Measurements from ENCODE around the gene RFX2.

RFX2 gene

GRCh38 chr19:6103894-6104293 lies 6.4 kb downstream of the RFX2 start:
- no peak for DNase-seq (ENCODE audit: low read depth)

GRCh38 chr19:6103217-6103644 lies 7.1 kb downstream of the RFX2 start:
- DNase-seq (ENCODE audit: low read depth): peak; percentile 95

- DNase-seq (ENCODE audit: low read depth): no peak
Measured at GRCh38 chr19:6101991-6102390, 8.3 kb downstream of the RFX2 start.

GRCh38 chr19:6101291-6101825 lies 8.9 kb downstream of the RFX2 start:
- DNase-seq (ENCODE audit: low read depth): no peak

- no peak for DNase-seq (ENCODE audit: low read depth)
Measured at GRCh38 chr19:6100284-6100915, 9.9 kb downstream of the RFX2 start.

GRCh38 chr19:6099599-6099998 lies 10.7 kb downstream of the RFX2 start:
- no peak for DNase-seq (ENCODE audit: low read depth)

GRCh38 chr19:6099033-6099432 lies 11.3 kb downstream of the RFX2 start:
- DNase-seq (ENCODE audit: low read depth): no peak

GRCh38 chr19:6098574-6098973 lies 11.7 kb downstream of the RFX2 start:
- DNase-seq (ENCODE audit: low read depth): no peak

- DNase-seq (ENCODE audit: low read depth): no peak
Measured at GRCh38 chr19:6097911-6098310, 12.4 kb downstream of the RFX2 start.

GRCh38 chr19:6095760-6096159 lies 14.5 kb downstream of the RFX2 start:
- no peak for DNase-seq (ENCODE audit: low read depth)

GRCh38 chr19:6092329-6093286 lies 17.7 kb downstream of the RFX2 start:
- DNase-seq (ENCODE audit: low read depth): peak; percentile 87

- no peak for DNase-seq (ENCODE audit: low read depth)
Measured at GRCh38 chr19:6091771-6092291, 18.5 kb downstream of the RFX2 start.

- DNase-seq (ENCODE audit: low read depth): no peak
Measured at GRCh38 chr19:6090634-6091033, 19.7 kb downstream of the RFX2 start.

- DNase-seq (ENCODE audit: low read depth): no peak
Measured at GRCh38 chr19:6088602-6089049, 21.7 kb downstream of the RFX2 start.

- DNase-seq (ENCODE audit: low read depth): no peak
Measured at GRCh38 chr19:6087074-6087571, 23.2 kb downstream of the RFX2 start.

- peak; percentile 75 for DNase-seq (ENCODE audit: low read depth)
Measured at GRCh38 chr19:6086068-6086788, 24.1 kb downstream of the RFX2 start.

GRCh38 chr19:6084821-6085220 lies 25.5 kb downstream of the RFX2 start:
- DNase-seq (ENCODE audit: low read depth): no peak

- no peak for DNase-seq (ENCODE audit: low read depth)
Measured at GRCh38 chr19:6079107-6079506, 31.2 kb downstream of the RFX2 start.

GRCh38 chr19:6078068-6078467 lies 32.2 kb downstream of the RFX2 start:
- DNase-seq (ENCODE audit: low read depth): no peak

- peak; percentile 93 for DNase-seq (ENCODE audit: low read depth)
Measured at GRCh38 chr19:6076675-6077463, 33.4 kb downstream of the RFX2 start.

GRCh38 chr19:6076291-6076665 lies 34.0 kb downstream of the RFX2 start:
- no peak for DNase-seq (ENCODE audit: low read depth)

All from GM04504 (cell line).